CD4-positive, alpha-beta T cell treated with Interleukin-17A for 1 hour (primary cell): ENCODE results near the gene TTC9C.
"Not testable (repeated sequence)": the region's sequence is repeated elsewhere in the genome, so short reads cannot be mapped to it uniquely, and the experiment has no call there.

ENCODE experiments used
- DNase-seq: peaks from one replicate; pipeline ENCODE4 v3.0.0-alpha.2; 2020

The TTC9C gene

GRCh38 chr11:62752994-62753735 is 24.9 kb downstream of the TTC9C start:
- no peak for DNase-seq

GRCh38 chr11:62753736-62754603 is 25.7 kb downstream of the TTC9C start, which contains the start of gene ZBTB3:
Gene ZBTB3 (minus strand): TSS chr11:62754160. CDS start chr11:62753664, 496 bp downstream.
- peak; percentile 99 for DNase-seq

- DNase-seq = no peak
These were observed 26.9 kb downstream of the TTC9C start for GRCh38 chr11:62755086-62755615.

GRCh38 chr11:62757846-62758788 is 29.8 kb downstream of the TTC9C start:
- no peak for DNase-seq

- not testable (repeated sequence) for DNase-seq
These were observed 32.6 kb downstream of the TTC9C start for GRCh38 chr11:62760867-62761227.

- no peak for DNase-seq
These were observed 42.5 kb downstream of the TTC9C start for GRCh38 chr11:62770778-62771143.

GRCh38 chr11:62771144-62772021 is 43.1 kb downstream of the TTC9C start, which contains the start of gene TAF6L:
Gene TAF6L (plus strand): TSS chr11:62771396. CDS start chr11:62775784, 4,388 bp downstream.
- DNase-seq = peak; percentile 93

GRCh38 chr11:62774407-62774806 is 46.1 kb downstream of the TTC9C start:
- DNase-seq = no peak

GRCh38 chr11:62775646-62776045 is 47.4 kb downstream of the TTC9C start:
- DNase-seq = no peak

- no peak for DNase-seq
These were observed 49.1 kb downstream of the TTC9C start for GRCh38 chr11:62777389-62777788.

GRCh38 chr11:62778441-62778840 is 50.2 kb downstream of the TTC9C start:
- no peak for DNase-seq

GRCh38 chr11:62782753-62783152 is 54.5 kb downstream of the TTC9C start:
- DNase-seq = no peak

- DNase-seq = peak; percentile 89
These were observed 58.2 kb downstream of the TTC9C start for GRCh38 chr11:62786318-62787004.

GRCh38 chr11:62787005-62787759 is 58.9 kb downstream of the TTC9C start, which contains the start of gene TMEM179B:
Gene TMEM179B (plus strand): TSS chr11:62787402. CDS start chr11:62787432, 30 bp downstream.
- DNase-seq = peak; percentile 98
